Calu3 (cell line): ENCODE measurements around the gene BDKRB2. TPM values are rescaled to one million over a fixed set of nuclear protein-coding genes. Genes with fewer than 3 reads are reported as not detected.

ENCODE experiments used
- BruUV-seq: library from RNA; stranded (reverse); fragments of 400-500 nt; replicated peaks from 2 replicates; lab custom pipeline; 2021; lab: Mats Ljungman, UMichigan
- CTCF ChIA-PET: fragments of 300-600 bp; sonication (Branson Sonifier 250); formaldehyde crosslinking; loops from one replicate; lab custom pipeline; 2022; ENCODE audit warnings: antibody characterized with exemption; lab: Charles Lee
- DNase-seq: peaks from one replicate; pipeline ENCODE4 v3.0.0; 2022
- H3K27ac Mint-ChIP-seq: one replicate; pipeline ENCODE4 v1.8.0; 2022; ENCODE audit warnings: mixed read lengths; ENCODE audit not compliant: unreplicated experiment
- H3K27me3 Mint-ChIP-seq: one replicate; pipeline ENCODE4 v1.8.0; 2022; ENCODE audit warnings: mixed read lengths; ENCODE audit not compliant: unreplicated experiment
- H3K36me3 Mint-ChIP-seq: one replicate; pipeline ENCODE4 v1.8.0; 2022; ENCODE audit warnings: mild to moderate bottlenecking, moderate library complexity, mixed read lengths; ENCODE audit not compliant: insufficient read depth, unreplicated experiment
- H3K4me1 Mint-ChIP-seq: one replicate; pipeline ENCODE4 v1.8.0; 2022; ENCODE audit warnings: mild to moderate bottlenecking, low read depth, mixed read lengths; ENCODE audit not compliant: unreplicated experiment
- H3K4me3 Mint-ChIP-seq: one replicate; pipeline ENCODE4 v1.8.0; 2022; ENCODE audit warnings: mild to moderate bottlenecking, low read depth, moderate library complexity, mixed read lengths; ENCODE audit not compliant: unreplicated experiment
- H3K9me3 Mint-ChIP-seq: one replicate; pipeline ENCODE4 v1.8.0; 2022; ENCODE audit warnings: low read depth, mixed read lengths; ENCODE audit not compliant: unreplicated experiment
- intact Hi-C: fragments of 100-400 bp; cut with micrococcal nuclease; formaldehyde crosslinking; loops from one replicate; pipeline ENCODE4 v1.10.0; 2022; ENCODE audit not compliant: unreplicated experiment
- total RNA-seq: library from RNA; stranded (reverse); gene quantifications from 2 replicates; pipeline ENCODE4 v1.2.3, GENCODE V29; 2022
- TF ChIP-seq, protein P1 (sequence below): fragments of 200-600 bp; IDR thresholded peaks from one replicate; pipeline ENCODE4 v1.8.0; 2022; ENCODE audit warnings: antibody characterized with exemption; ENCODE audit not compliant: unreplicated experiment

The BDKRB2 gene
- total RNA-seq, 1 experiment from 2014 or later, result 0.28 TPM

GRCh38 chr14:96167224-96168148, 37.2 kb upstream of the BDKRB2 start:
- Mint-ChIP-seq H3K27ac (no peak overlapping the region), H3K27me3 (peaks cover 31% of the 10 kb centered on the region), H3K4me3 (no peak overlapping the region), H3K4me1 (peaks cover 7% of the 10 kb centered on the region), H3K9me3 (no peaks in the 10 kb centered on the region), H3K36me3 (no peaks in the 10 kb centered on the region)
- DNase-seq, result peak; percentile 16
- no TSS peak for BruUV-seq
- CTCF ChIA-PET, result no interaction called here
- intact Hi-C loops, result no loop called here
- TF ChIP-seq, protein P1, sequence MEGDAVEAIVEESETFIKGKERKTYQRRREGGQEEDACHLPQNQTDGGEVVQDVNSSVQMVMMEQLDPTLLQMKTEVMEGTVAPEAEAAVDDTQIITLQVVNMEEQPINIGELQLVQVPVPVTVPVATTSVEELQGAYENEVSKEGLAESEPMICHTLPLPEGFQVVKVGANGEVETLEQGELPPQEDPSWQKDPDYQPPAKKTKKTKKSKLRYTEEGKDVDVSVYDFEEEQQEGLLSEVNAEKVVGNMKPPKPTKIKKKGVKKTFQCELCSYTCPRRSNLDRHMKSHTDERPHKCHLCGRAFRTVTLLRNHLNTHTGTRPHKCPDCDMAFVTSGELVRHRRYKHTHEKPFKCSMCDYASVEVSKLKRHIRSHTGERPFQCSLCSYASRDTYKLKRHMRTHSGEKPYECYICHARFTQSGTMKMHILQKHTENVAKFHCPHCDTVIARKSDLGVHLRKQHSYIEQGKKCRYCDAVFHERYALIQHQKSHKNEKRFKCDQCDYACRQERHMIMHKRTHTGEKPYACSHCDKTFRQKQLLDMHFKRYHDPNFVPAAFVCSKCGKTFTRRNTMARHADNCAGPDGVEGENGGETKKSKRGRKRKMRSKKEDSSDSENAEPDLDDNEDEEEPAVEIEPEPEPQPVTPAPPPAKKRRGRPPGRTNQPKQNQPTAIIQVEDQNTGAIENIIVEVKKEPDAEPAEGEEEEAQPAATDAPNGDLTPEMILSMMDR, result no peak

DNA sequence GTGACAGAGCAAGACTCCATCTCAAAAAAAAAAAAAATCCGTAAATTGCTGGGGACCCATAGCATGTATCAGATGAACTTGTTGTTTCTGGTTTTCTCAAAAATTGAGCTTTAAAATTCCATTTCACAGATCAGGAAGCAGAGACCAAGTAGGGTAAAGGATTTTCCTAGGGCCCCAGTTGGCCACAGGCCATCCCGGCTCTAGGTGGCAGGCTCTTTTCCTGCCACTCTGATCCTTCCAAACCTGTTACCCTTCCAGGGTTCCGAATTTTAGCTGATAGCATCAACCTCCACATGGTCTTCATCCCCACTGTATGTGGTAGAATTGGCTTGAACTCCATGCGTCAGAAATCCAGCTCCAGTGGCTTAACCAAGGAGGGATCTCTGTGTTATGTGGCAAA, 36.1 kb upstream of the BDKRB2 start:
- CTCF ChIA-PET, result interaction anchor here (0.6 kb wide), 1 partner anchor 523 kb away, joined by 5 read pairs; no protein-coding TSS in a partner anchor
- Mint-ChIP-seq H3K4me3 (no peak overlapping the region), H3K36me3 (no peaks in the 10 kb centered on the region), H3K27me3 (peaks cover 40% of the 10 kb centered on the region), H3K27ac (no peak overlapping the region), H3K9me3 (no peaks in the 10 kb centered on the region), H3K4me1 (peaks cover 7% of the 10 kb centered on the region)
- TF ChIP-seq, protein P1, result no peak
- no TSS peak for BruUV-seq
- DNase-seq, result no peak
- intact Hi-C loops, result no loop called here

DNA sequence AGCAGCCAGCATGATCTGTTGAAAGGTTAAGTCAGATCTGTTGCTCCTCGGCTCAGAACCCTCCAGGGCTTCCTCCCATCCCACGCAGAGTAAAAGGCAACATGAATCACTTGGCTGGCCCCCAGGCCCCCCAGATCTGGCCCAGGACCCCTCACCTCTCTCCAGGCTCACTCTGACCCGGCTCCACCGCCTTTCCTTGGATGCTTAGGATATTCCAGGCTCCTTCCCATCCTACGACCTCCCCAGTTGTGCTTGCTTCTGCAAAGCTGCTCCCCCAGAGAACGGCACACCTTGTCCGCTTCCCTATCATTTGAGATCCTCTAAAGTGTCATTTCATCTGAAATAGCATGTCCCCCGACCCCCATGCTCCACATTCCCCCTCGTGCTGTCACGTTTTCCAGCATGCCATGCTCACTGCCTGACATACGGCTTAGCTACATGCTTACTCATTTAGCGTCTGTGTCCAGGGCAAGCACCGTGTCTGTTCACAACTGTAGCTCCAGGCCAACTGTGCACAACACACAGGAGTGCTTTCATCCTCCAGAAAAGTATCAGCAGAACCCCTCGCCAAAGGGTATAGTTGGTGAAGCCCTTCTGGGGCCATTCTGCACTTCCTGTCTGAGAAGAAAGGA, 33.6 kb upstream of the BDKRB2 start:
- DNase-seq, result no peak
- Mint-ChIP-seq H3K27ac (no peak overlapping the region), H3K27me3 (peaks cover 65% of the 10 kb centered on the region), H3K36me3 (no peaks in the 10 kb centered on the region), H3K9me3 (no peaks in the 10 kb centered on the region), H3K4me1 (peaks cover 7% of the 10 kb centered on the region), H3K4me3 (no peak overlapping the region)
- intact Hi-C loops, result no loop called here
- CTCF ChIA-PET, result no interaction called here
- TF ChIP-seq, protein P1, result no peak
- no TSS peak for BruUV-seq

DNA sequence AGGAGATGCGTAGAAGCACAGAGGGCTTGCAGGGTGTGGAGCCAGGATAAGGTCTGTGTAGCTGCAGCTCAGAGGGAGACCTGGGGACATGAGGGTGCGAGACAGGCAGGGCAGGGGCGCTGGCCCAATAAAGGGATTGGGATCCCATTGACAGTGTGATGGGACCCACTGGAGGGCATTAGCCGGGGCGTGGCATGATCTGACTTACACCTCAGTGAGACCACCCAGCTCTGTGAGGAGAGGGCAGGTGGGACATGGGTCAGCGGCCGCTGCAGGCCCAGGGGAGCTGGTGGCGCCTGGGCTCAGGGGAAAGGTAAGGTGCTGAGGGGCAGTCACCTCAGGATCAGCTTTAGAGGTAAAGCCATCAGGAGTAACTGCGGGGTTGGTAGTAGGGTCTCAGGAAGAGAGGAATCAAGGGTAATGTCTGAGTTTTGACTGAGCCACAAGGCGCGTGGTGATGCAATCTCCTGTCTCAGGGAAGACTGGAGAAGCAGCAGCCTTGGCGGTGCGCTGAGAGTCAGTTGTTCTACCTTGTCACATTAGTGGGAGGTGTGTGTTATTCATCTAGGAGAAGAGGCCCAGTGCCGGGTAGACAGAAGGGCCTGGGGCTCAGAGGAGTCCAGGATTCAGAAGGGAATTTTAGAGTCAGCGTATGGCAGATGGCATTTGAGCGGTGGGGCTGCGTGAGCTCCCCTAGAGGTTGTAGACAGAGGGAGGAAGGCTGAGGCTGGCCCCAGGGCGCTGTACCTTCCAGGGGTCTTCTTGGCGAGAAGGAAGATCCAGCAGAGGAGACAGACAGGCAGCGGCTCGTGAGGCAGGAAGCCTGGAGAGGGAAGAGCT, 30.8 kb upstream of the BDKRB2 start:
- Mint-ChIP-seq H3K27me3 (peaks cover 73% of the 10 kb centered on the region), H3K36me3 (no peaks in the 10 kb centered on the region), H3K27ac (no peak overlapping the region), H3K4me1 (no peaks in the 10 kb centered on the region), H3K9me3 (no peaks in the 10 kb centered on the region), H3K4me3 (no peak overlapping the region)
- TF ChIP-seq, protein P1, result no peak
- intact Hi-C loops, result no loop called here
- CTCF ChIA-PET, result no interaction called here
- no TSS peak for BruUV-seq
- DNase-seq, result no peak
